GM12864 (cell line): ENCODE results near the gene IGSF1.

Source experiments
- DNase-seq: peaks from one replicate; pipeline ENCODE4 v3.0.0-alpha.2; 2011; ENCODE audit warnings: low read depth
- H3K4me3 ChIP-seq: 2 replicates; pipeline ENCODE4 v1.5.1; 2011; ENCODE audit warnings: mild to moderate bottlenecking, low read depth, low read length, control low read depth
- TF ChIP-seq, protein P1 (sequence below): IDR thresholded peaks from 2 replicates; pipeline ENCODE4 v1.5.1; 2011; ENCODE audit warnings: low read depth, mild to moderate bottlenecking, moderate library complexity, low read length, control low read depth, inconsistent platforms; ENCODE audit errors: missing control alignments

IGSF1 gene, protein sequence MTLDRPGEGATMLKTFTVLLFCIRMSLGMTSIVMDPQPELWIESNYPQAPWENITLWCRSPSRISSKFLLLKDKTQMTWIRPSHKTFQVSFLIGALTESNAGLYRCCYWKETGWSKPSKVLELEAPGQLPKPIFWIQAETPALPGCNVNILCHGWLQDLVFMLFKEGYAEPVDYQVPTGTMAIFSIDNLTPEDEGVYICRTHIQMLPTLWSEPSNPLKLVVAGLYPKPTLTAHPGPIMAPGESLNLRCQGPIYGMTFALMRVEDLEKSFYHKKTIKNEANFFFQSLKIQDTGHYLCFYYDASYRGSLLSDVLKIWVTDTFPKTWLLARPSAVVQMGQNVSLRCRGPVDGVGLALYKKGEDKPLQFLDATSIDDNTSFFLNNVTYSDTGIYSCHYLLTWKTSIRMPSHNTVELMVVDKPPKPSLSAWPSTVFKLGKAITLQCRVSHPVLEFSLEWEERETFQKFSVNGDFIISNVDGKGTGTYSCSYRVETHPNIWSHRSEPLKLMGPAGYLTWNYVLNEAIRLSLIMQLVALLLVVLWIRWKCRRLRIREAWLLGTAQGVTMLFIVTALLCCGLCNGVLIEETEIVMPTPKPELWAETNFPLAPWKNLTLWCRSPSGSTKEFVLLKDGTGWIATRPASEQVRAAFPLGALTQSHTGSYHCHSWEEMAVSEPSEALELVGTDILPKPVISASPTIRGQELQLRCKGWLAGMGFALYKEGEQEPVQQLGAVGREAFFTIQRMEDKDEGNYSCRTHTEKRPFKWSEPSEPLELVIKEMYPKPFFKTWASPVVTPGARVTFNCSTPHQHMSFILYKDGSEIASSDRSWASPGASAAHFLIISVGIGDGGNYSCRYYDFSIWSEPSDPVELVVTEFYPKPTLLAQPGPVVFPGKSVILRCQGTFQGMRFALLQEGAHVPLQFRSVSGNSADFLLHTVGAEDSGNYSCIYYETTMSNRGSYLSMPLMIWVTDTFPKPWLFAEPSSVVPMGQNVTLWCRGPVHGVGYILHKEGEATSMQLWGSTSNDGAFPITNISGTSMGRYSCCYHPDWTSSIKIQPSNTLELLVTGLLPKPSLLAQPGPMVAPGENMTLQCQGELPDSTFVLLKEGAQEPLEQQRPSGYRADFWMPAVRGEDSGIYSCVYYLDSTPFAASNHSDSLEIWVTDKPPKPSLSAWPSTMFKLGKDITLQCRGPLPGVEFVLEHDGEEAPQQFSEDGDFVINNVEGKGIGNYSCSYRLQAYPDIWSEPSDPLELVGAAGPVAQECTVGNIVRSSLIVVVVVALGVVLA (N-terminal part only)

DNA sequence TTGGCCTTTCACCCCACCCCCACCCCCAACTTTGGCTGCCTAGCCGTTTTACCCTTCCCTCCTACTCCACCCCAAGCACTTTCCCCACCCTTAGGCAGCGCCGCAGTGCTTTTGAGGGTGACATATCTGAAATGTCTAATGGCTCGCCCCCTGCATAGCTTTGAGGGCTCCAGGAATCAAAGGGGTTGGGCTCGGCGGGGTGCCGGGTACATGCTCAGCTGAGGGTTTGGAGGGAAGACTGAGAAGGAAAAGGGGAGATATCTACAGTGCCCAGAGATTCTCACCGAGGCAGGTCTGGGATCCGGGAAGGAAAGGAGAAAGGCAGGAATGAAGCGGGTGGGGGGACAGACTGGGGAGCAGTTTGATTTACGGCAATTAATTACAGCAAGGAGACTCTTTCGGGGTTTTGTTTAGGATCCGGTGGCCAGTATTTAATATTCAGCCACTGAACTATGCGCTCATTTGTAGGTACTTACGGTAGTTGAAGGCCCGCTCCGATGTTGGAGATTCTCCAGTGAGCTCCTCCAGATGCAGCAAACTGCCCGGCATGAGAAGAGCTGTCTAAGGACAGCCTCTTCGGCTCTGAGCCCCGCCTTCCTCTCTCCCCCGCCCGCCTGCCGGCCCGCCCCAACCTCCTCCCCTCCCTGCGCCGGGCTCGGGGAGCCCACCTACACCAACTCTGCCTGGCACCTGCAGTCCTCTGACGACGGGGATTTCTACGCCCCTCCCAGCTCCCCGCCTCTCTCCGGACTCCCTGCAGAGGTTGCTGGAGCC, at the start of gene IGSF1:
TSS of gene IGSF1 (minus strand) at position 569 of the 774 bp plus-strand sequence. CDS start 2,632 bp downstream, outside the sequence.
- no peak for DNase-seq
- TF ChIP-seq, protein P1, sequence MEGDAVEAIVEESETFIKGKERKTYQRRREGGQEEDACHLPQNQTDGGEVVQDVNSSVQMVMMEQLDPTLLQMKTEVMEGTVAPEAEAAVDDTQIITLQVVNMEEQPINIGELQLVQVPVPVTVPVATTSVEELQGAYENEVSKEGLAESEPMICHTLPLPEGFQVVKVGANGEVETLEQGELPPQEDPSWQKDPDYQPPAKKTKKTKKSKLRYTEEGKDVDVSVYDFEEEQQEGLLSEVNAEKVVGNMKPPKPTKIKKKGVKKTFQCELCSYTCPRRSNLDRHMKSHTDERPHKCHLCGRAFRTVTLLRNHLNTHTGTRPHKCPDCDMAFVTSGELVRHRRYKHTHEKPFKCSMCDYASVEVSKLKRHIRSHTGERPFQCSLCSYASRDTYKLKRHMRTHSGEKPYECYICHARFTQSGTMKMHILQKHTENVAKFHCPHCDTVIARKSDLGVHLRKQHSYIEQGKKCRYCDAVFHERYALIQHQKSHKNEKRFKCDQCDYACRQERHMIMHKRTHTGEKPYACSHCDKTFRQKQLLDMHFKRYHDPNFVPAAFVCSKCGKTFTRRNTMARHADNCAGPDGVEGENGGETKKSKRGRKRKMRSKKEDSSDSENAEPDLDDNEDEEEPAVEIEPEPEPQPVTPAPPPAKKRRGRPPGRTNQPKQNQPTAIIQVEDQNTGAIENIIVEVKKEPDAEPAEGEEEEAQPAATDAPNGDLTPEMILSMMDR: no peak
- H3K4me3 ChIP-seq: no peak within 1 kb of the TSS

DNA sequence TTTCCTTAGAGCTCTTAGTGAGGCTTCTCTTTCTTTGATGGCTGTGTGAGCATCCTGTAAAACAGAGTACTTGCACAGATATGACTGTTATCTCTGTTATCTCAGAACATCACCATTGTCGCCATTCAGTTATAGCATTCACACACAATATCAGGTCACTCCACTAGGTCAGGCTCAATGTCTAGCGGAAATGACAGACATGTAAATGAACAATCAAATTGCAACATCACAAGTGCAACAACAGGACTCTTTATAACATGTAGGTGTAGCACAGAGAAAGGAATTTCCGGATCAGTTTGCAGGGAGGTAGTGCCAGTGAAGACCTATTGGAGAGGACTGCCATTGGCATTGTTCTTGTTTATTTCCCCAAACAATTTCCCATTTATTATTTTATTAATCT, 43.2 kb upstream of the IGSF1 start:
- no peak overlapping the region for H3K4me3 ChIP-seq
- no peak for DNase-seq
- TF ChIP-seq, protein P1: no peak

DNA sequence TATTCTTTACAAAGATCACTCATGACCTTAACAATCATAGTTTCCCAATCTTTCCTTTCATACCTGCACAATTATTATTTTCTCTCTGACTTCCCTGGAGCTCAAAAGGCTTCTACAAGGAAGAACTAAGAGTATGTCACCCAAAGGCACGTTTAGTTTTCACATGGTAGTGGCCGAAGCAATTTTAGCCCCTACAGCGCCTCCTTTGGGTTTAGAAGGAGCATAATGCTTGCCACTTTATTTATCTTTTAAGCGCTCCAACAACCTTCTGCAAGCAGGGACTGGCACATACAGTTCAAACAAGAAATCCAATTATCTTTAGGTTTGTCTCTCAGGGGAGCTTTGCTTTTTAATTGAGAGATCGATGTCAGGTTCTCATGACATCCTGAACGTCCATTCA, 42.0 kb upstream of the IGSF1 start:
- DNase-seq: no peak
- TF ChIP-seq, protein P1: no peak
- H3K4me3 ChIP-seq: no peak overlapping the region

DNA sequence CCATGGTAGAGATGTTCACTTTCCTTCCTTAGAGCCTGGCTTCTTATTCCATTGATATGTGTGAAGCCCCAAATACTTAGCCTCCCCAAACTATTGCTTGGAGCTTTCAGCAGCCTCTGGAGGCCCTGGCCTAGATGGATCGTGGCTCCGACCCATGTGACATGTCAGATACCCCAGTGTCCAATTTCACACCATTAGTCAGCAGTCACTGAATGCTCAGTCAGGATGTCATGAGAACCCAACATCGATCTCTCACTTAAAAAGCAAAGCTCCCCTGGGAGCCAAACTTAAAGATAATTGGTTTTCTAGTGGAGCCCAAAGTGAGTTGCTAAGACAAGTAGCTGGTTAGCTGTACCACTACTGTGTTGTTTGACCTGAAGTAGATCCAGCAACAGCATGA, 41.6 kb upstream of the IGSF1 start:
- no peak for DNase-seq
- TF ChIP-seq, protein P1: no peak

DNA sequence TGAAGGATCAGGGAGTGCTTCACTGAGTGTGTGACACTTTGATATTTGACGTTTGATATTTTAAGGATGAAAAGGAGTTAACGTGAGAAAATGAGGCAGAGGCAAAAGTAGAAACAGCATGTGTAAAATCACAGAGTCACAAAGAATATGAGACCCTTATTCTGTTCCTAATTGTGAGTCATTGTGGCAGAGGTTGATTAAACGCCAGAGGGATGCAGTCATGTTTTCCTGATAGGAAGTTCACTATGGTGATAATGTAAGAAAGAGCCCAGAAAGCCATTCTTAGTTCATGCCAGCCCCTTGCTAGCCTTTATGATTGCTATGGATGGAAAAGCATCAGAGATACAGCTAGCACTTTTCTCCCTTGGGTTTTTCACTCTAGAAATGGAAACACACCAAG, 33.5 kb upstream of the IGSF1 start:
- no peak overlapping the region for H3K4me3 ChIP-seq
- no peak for DNase-seq
- TF ChIP-seq, protein P1: no peak

More for the DNA sequence above, 41.6 kb upstream of the IGSF1 start:
- H3K4me3 ChIP-seq: no peak overlapping the region

DNA sequence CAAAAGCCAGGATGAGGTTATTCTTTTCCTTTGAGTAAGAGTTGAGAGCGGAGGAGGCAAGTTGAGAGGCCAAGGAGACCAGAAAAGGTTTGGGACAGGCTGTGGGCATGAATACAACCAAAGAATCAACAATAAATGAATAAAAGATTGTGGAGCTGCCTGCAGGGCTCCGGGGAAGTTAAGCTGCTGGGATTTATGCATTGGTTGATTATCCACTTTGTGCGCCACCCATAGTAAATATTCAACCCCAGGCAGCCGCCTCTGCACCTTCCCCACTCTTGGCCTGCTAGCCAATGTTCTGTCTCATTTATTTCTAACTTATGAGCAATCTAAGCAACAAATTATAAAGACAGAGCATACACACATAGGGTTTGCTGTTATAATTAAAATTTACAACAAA, 28.2 kb upstream of the IGSF1 start:
- H3K4me3 ChIP-seq: no peak overlapping the region
- DNase-seq: no peak
- TF ChIP-seq, protein P1: no peak
